ENCODE data around the gene CXCR4.

GRCh38 chr2:136106505-136106904 lies 11.4 kb downstream of the CXCR4 start:
- no peak for TF ChIP-seq CTCF (conservative IDR thresholded peaks at IDR 0.05)
- no peak for TF ChIP-seq EZH2 (IDR thresholded peaks at IDR 0.05; ENCODE audit: low read depth)

Data from PC-9 (cell line).